H9 (cell line): ENCODE data around the gene PPIF. TPM values are rescaled to one million over a fixed set of nuclear protein-coding genes. Genes with fewer than 3 reads are reported as not detected.

Source experiments
- DNase-seq: peaks from one replicate; pipeline ENCODE4 v3.0.0-alpha.2; 2017
- H2AFZ ChIP-seq: one replicate; pipeline ENCODE4 v1.6.1; 2013; ENCODE audit warnings: mild to moderate bottlenecking, low read length, control low read depth, moderate library complexity
- H2AK5ac ChIP-seq: 2 replicates; pipeline ENCODE4 v1.6.1; 2013; ENCODE audit warnings: low read length, control low read depth, mixed read lengths; ENCODE audit not compliant: insufficient read length
- H2BK120ac ChIP-seq: one replicate; pipeline ENCODE4 v1.6.1; 2013; ENCODE audit warnings: low read depth, mild to moderate bottlenecking, low read length, control low read depth, inconsistent platforms; ENCODE audit not compliant: poor library complexity, severe bottlenecking
- H2BK12ac ChIP-seq: 2 replicates; pipeline ENCODE4 v1.6.1; 2013; ENCODE audit warnings: low read length, control low read depth, mixed read lengths, low read depth; ENCODE audit not compliant: insufficient read length
- H2BK15ac ChIP-seq: 2 replicates; pipeline ENCODE4 v1.6.1; 2013; ENCODE audit warnings: low read depth, low read length, control low read depth
- H2BK20ac ChIP-seq: one replicate; pipeline ENCODE4 v1.6.1; 2013; ENCODE audit warnings: low read depth, mild to moderate bottlenecking, low read length, control low read depth, inconsistent platforms; ENCODE audit not compliant: poor library complexity, severe bottlenecking
- H2BK5ac ChIP-seq: 2 replicates; pipeline ENCODE4 v1.6.1; 2013; ENCODE audit warnings: low read length, control low read depth, mixed read lengths; ENCODE audit not compliant: insufficient read length
- H3K14ac ChIP-seq: 2 replicates; pipeline ENCODE4 v1.6.1; 2013; ENCODE audit warnings: low read length, control low read depth; ENCODE audit not compliant: insufficient read depth
- H3K18ac ChIP-seq: 2 replicates; pipeline ENCODE4 v1.6.1; 2013; ENCODE audit warnings: low read depth, mild to moderate bottlenecking, mixed read lengths, low read length, control low read depth; ENCODE audit not compliant: insufficient read length
- H3K23ac ChIP-seq: 2 replicates; pipeline ENCODE4 v1.6.1; 2013; ENCODE audit warnings: low read length, control low read depth, mixed read lengths, low read depth; ENCODE audit not compliant: insufficient read length
- H3K23me2 ChIP-seq: 2 replicates; pipeline ENCODE4 v1.6.1; 2013; ENCODE audit warnings: low read depth, mild to moderate bottlenecking, mixed read lengths, low read length, control low read depth; ENCODE audit not compliant: insufficient read length, poor library complexity, severe bottlenecking
- H3K27ac ChIP-seq: 2 replicates; pipeline ENCODE4 v1.5.1; 2013; ENCODE audit warnings: low read length, control low read depth, mixed read lengths, low read depth; ENCODE audit not compliant: insufficient read length
- H3K27me3 ChIP-seq: 2 replicates; pipeline ENCODE4 v1.6.1; 2013; ENCODE audit warnings: low read length, control low read depth, inconsistent platforms; ENCODE audit not compliant: insufficient read depth
- H3K4ac ChIP-seq: 2 replicates; pipeline ENCODE4 v1.6.1; 2013; ENCODE audit warnings: low read depth, mild to moderate bottlenecking, control low read depth, inconsistent platforms, low read length, moderate library complexity
- H3K4me1 ChIP-seq: 2 replicates; pipeline ENCODE4 v1.6.1; 2013; ENCODE audit warnings: low read length, control low read depth, inconsistent platforms; ENCODE audit not compliant: insufficient read depth
- H3K4me2 ChIP-seq: 2 replicates; pipeline ENCODE4 v1.6.1; 2013; ENCODE audit warnings: low read length, control low read depth, mixed read lengths; ENCODE audit not compliant: insufficient read length, insufficient read depth
- H3K56ac ChIP-seq: 2 replicates; pipeline ENCODE4 v1.6.1; 2013; ENCODE audit warnings: low read depth, mild to moderate bottlenecking, mixed read lengths, low read length, control low read depth; ENCODE audit not compliant: insufficient read length
- H3K79me1 ChIP-seq: 2 replicates; pipeline ENCODE4 v1.6.1; 2013; ENCODE audit warnings: low read depth, mild to moderate bottlenecking, moderate library complexity, low read length, control low read depth, inconsistent platforms; ENCODE audit not compliant: insufficient read depth, poor library complexity, severe bottlenecking
- H3K79me2 ChIP-seq: 2 replicates; pipeline ENCODE4 v1.6.1; 2013; ENCODE audit warnings: low read length, control low read depth, inconsistent platforms; ENCODE audit not compliant: insufficient read depth
- H3K9ac ChIP-seq: 2 replicates; pipeline ENCODE4 v1.6.1; 2013; ENCODE audit warnings: low read length, control low read depth, mixed read lengths; ENCODE audit not compliant: insufficient read length; ENCODE audit errors: extremely low read depth
- H3K9me3 ChIP-seq: one replicate; pipeline ENCODE4 v1.6.1; 2013; ENCODE audit warnings: low read depth, low read length, inconsistent platforms; ENCODE audit not compliant: control insufficient read depth
- H3T11ph ChIP-seq: one replicate; pipeline ENCODE4 v1.6.1; 2013; ENCODE audit warnings: mild to moderate bottlenecking, low read length, control low read depth, inconsistent platforms
- H4K20me1 ChIP-seq: one replicate; pipeline ENCODE4 v1.6.1; 2013; ENCODE audit not compliant: control insufficient read depth, insufficient read length, insufficient read depth
- H4K5ac ChIP-seq: 2 replicates; pipeline ENCODE4 v1.6.1; 2013; ENCODE audit warnings: low read depth, mild to moderate bottlenecking, mixed read lengths, low read length, control low read depth; ENCODE audit not compliant: insufficient read length
- H4K8ac ChIP-seq: replicated peaks from 2 replicates; pipeline ENCODE4 v1.6.1; 2013; ENCODE audit warnings: low read length, control low read depth, mixed read lengths, low read depth; ENCODE audit not compliant: insufficient read length
- H4K91ac ChIP-seq: 2 replicates; pipeline ENCODE4 v1.6.1; 2013; ENCODE audit warnings: low read depth, mild to moderate bottlenecking, moderate library complexity, mixed read lengths, low read length, control low read depth; ENCODE audit not compliant: insufficient read length
- H3K27ac Mint-ChIP-seq, 3 experiments: 2 replicates in 2 of 3; 3 replicates in 1 of 3; pipeline ENCODE4 v1.8.0; 2020 to 2021; ENCODE audit warnings: mixed read lengths in 3 of 3, mild to moderate bottlenecking in 1 of 3, moderate library complexity in 1 of 3
- H3K27me3 Mint-ChIP-seq: 2 replicates; pipeline ENCODE4 v1.8.0; 2021; ENCODE audit warnings: low read depth, mild to moderate bottlenecking, moderate library complexity, mixed read lengths
- H3K36me3 Mint-ChIP-seq, 3 experiments: 2 replicates in 2 of 3; 3 replicates in 1 of 3; pipeline ENCODE4 v1.8.0; 2020 to 2021; ENCODE audit warnings: low read depth in 3 of 3, mixed read lengths in 3 of 3; ENCODE audit not compliant: insufficient read depth in 1 of 3
- H3K4me1 Mint-ChIP-seq, 2 experiments: 2 replicates each; pipeline ENCODE4 v1.8.0; 2020; ENCODE audit warnings: mixed read lengths in 2 of 2
- H3K4me3 Mint-ChIP-seq, 2 experiments: 2 replicates in 1 of 2; 3 replicates in 1 of 2; pipeline ENCODE4 v1.8.0; 2020 to 2021; ENCODE audit warnings: mild to moderate bottlenecking in 2 of 2, mixed read lengths in 2 of 2, moderate library complexity in 1 of 2
- H3K9me3 Mint-ChIP-seq, 2 experiments: 2 replicates in 1 of 2; 3 replicates in 1 of 2; pipeline ENCODE4 v1.8.0; 2020; ENCODE audit warnings: mild to moderate bottlenecking in 2 of 2, mixed read lengths in 2 of 2, moderate library complexity in 1 of 2
- WGBS: extraction: QIAGEN DNeasy Blood & Tissue Kit; methylation state at CpG from one replicate; pipeline ENCODE4 v1.1.7; 2013; ENCODE audit warnings: missing lambda C conversion rate, low lambda C conversion rate, mixed read lengths; ENCODE audit not compliant: insufficient read length; ENCODE audit errors: extremely low coverage; 5-methylcytosine and 5-hydroxymethylcytosine counted together
- total RNA-seq: library from RNA; stranded (reverse); gene quantifications from 2 replicates; pipeline ENCODE4 v1.2.1, GENCODE V29; 2021
- TF ChIP-seq, protein P1 (sequence below): fragments of 200-600 bp; sonication (generic); conservative IDR thresholded peaks from 3 replicates; pipeline ENCODE4 v1.8.0; 2021; ENCODE audit warnings: antibody characterized with exemption, mild to moderate bottlenecking

PPIF gene
- total RNA-seq, 1 experiment from 2014 or later, result 79.7 TPM

DNA sequence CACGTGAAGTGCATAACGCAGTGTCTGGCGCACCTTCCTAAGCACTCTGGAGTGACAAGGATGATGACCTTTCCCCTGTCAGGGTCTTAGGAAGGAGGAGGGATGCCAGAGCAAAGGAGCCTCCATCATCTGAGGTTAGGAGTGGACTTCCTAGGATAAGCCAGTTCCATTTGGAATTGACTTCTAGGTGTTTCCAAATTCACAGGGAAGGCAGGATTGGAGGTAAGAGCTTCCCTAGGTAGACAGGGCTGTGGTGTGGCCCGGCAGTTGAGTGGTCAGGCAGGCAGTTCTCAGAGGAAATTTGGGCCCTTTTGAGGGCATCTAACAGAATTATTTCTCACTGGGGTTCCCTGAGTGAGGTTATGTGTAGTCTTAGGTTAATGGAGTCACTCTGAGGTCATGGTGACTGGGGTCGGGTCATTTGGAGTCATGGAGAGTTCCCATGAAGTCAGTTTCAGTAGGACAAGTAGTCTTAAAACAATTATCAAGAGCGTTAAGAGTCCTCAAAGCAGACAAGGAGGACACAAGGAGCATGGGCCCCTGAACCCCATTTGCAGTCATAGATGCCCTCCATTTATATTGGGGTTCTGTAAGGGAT is 8.2 kb downstream of the PPIF start:
- Mint-ChIP-seq H3K4me1 (no peaks in the 10 kb centered on the region), H3K9me3 (no peaks in the 10 kb centered on the region), H3K27me3 (no peaks in the 10 kb centered on the region; the same call in 1 of the 2 replicates), H3K4me3 (no peak overlapping the region), H3K27ac (no peak overlapping the region), H3K36me3 (peaks cover 40 to 65% (median 60%) of the 10 kb centered on the region in 3 experiments; a peak in 6 of 7 replicates)
- Histone ChIP-seq H3K9me3 (no peaks in the 10 kb centered on the region), H3K79me1 (no peaks in the 10 kb centered on the region), H4K5ac (no peak overlapping the region), H2AFZ (no peak overlapping the region), H3K23ac (no peak overlapping the region), H3K4me2 (no peak overlapping the region), H4K8ac (no peak overlapping the region), H2BK5ac (no peak overlapping the region), H3K4ac (no peak overlapping the region), H3K79me2 (no peaks in the 10 kb centered on the region), H4K20me1 (no peaks in the 10 kb centered on the region), H3T11ph (no peak overlapping the region), H2BK12ac (no peak overlapping the region), H3K23me2 (no peaks in the 10 kb centered on the region), H2BK15ac (no peak overlapping the region), H3K27ac (no peak overlapping the region), H3K18ac (no peak overlapping the region), H3K9ac (no peak overlapping the region), H3K27me3 (no peaks in the 10 kb centered on the region), H4K91ac (no peak overlapping the region), H2AK5ac (no peak overlapping the region), H2BK20ac (no peak overlapping the region), H3K14ac (no peak overlapping the region), H3K56ac (no peak overlapping the region), H2BK120ac (no peak overlapping the region), H3K4me1 (no peaks in the 10 kb centered on the region)
- TF ChIP-seq, protein P1, sequence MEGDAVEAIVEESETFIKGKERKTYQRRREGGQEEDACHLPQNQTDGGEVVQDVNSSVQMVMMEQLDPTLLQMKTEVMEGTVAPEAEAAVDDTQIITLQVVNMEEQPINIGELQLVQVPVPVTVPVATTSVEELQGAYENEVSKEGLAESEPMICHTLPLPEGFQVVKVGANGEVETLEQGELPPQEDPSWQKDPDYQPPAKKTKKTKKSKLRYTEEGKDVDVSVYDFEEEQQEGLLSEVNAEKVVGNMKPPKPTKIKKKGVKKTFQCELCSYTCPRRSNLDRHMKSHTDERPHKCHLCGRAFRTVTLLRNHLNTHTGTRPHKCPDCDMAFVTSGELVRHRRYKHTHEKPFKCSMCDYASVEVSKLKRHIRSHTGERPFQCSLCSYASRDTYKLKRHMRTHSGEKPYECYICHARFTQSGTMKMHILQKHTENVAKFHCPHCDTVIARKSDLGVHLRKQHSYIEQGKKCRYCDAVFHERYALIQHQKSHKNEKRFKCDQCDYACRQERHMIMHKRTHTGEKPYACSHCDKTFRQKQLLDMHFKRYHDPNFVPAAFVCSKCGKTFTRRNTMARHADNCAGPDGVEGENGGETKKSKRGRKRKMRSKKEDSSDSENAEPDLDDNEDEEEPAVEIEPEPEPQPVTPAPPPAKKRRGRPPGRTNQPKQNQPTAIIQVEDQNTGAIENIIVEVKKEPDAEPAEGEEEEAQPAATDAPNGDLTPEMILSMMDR, result no peak
- WGBS, result no CpG with 5 or more reads among the region's 6 CpGs
- no peak for DNase-seq
